Measurements from ENCODE around the gene ENGASE.

Gene ENGASE

DNA sequence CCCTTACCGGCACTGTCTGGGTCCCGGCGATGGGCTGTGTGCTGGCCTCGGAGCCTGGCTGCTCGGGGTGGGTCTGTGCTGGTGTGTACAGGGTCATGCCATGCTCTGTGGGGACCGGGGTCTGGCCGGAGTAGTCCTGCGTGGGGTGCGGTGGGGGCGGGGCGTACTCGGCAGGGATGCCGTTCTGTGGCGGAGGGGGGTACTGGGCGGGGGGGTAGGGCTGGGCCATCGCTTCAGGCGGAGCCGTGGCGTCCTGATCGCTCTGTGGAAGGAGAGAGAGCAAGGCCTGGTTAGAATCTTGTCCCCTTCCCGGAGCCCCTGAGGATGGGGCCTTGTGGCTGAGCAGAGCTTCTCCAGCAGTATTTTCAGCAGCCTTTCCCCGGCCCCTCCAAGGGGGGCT lies 40.9 kb downstream of the ENGASE start:
- Histone ChIP-seq H3K36me3 (ENCODE audit: low read length) (no peaks in the 10 kb centered on the region), H3K9me2 (replicated peaks; ENCODE audit: insufficient read depth, low read length) (no peaks in the 10 kb centered on the region), H3K79me2 (ENCODE audit: insufficient read depth, low read length) (no peaks in the 10 kb centered on the region), H3K4me2 (ENCODE audit: low read depth, low read length, poor library complexity, severe bottlenecking) (no peak overlapping the region), H3K9me3 (ENCODE audit: insufficient read depth, low read length) (no peaks in the 10 kb centered on the region), H3K4me3 (ENCODE audit: insufficient read depth, low read length, poor library complexity, severe bottlenecking) (no peak overlapping the region), H3F3A (ENCODE audit: insufficient read depth) (no peaks in the 10 kb centered on the region), H4K20me1 (ENCODE audit: low read depth, low read length) (no peaks in the 10 kb centered on the region; the same call in 1 of the 2 replicates), H3K9ac (ENCODE audit: low read length) (no peak overlapping the region), H3K27me3 (ENCODE audit: low read length) (no peaks in the 10 kb centered on the region), H3K27ac (ENCODE audit: low read depth, low read length) (no peak overlapping the region), H2AFZ (ENCODE audit: low read depth, low read length, severe bottlenecking) (no peak overlapping the region)
- TF ChIP-seq EZH2phosphoT487 (conservative IDR thresholded peaks at IDR 0.05; ENCODE audit: low read length): no peak
- TF ChIP-seq CTCF (IDR thresholded peaks at IDR 0.05; ENCODE audit: insufficient read depth, low read length, poor library complexity, severe bottlenecking): no peak

DNA sequence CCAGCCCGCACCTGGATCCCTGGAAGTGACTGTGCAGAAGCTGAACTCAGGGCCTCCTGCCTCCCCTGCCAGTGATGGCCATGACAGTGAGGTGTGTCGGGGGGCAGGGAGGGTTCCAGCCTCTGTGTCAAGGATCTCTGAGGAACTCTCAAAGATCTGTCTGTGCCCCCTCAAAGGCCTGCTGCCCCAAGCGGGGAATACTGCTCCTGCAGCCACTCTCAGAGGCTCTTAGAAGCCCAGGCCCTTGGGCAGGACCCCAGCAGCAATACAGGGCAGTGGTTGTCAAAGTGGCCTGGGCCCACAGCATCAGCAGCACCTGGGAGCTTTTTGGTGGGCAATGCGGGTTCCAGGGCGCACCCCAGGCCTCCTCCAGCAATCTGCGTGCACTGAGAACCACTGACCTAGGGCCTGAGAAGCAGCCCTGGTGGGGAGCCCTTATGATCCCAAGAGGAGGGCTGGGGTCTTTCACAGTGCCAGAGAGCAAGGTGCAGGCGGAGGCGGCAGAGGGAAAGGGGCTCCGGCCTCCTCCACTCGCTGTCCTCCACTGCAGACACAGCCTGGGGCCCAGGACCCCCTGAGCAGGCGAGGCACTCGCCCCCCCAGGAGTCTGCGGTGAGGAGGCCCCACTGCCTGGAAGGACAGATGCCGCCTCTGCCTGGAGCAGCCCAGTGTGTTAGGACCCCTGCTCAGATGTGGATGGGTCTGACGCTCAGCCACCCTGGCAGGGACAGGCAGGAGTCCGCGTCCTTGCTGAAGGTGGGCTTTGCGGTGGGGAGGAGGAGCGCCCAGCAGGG lies 42.1 kb downstream of the ENGASE start:
- Histone ChIP-seq H3K4me3 (ENCODE audit: insufficient read depth, low read length, poor library complexity, severe bottlenecking) (no peak overlapping the region), H3K27ac (ENCODE audit: low read depth, low read length) (no peak overlapping the region), H3K9ac (ENCODE audit: low read length) (no peak overlapping the region), H3K9me3 (ENCODE audit: insufficient read depth, low read length) (no peaks in the 10 kb centered on the region), H3K36me3 (ENCODE audit: low read length) (no peaks in the 10 kb centered on the region), H4K20me1 (ENCODE audit: low read depth, low read length) (no peaks in the 10 kb centered on the region; the same call in 1 of the 2 replicates), H3K9me2 (replicated peaks; ENCODE audit: insufficient read depth, low read length) (no peaks in the 10 kb centered on the region), H3F3A (ENCODE audit: insufficient read depth) (no peaks in the 10 kb centered on the region), H2AFZ (ENCODE audit: low read depth, low read length, severe bottlenecking) (no peak overlapping the region), H3K27me3 (ENCODE audit: low read length) (no peaks in the 10 kb centered on the region), H3K79me2 (ENCODE audit: insufficient read depth, low read length) (no peaks in the 10 kb centered on the region), H3K4me2 (ENCODE audit: low read depth, low read length, poor library complexity, severe bottlenecking) (no peak overlapping the region)
- no peak for TF ChIP-seq EZH2phosphoT487 (conservative IDR thresholded peaks at IDR 0.05; ENCODE audit: low read length)
- no peak for TF ChIP-seq CTCF (IDR thresholded peaks at IDR 0.05; ENCODE audit: insufficient read depth, low read length, poor library complexity, severe bottlenecking)

- Histone ChIP-seq H3F3A (ENCODE audit: insufficient read depth) (no peaks in the 10 kb centered on the region), H3K36me3 (ENCODE audit: low read length) (no peaks in the 10 kb centered on the region), H3K9ac (ENCODE audit: low read length) (no peak overlapping the region), H3K27me3 (ENCODE audit: low read length) (no peaks in the 10 kb centered on the region), H3K79me2 (ENCODE audit: insufficient read depth, low read length) (no peaks in the 10 kb centered on the region), H3K27ac (ENCODE audit: low read depth, low read length) (no peak overlapping the region), H3K4me3 (ENCODE audit: insufficient read depth, low read length, poor library complexity, severe bottlenecking) (no peak overlapping the region), H4K20me1 (ENCODE audit: low read depth, low read length) (no peaks in the 10 kb centered on the region; the same call in 1 of the 2 replicates), H3K9me3 (ENCODE audit: insufficient read depth, low read length) (no peaks in the 10 kb centered on the region), H3K4me2 (ENCODE audit: low read depth, low read length, poor library complexity, severe bottlenecking) (no peak overlapping the region), H2AFZ (ENCODE audit: low read depth, low read length, severe bottlenecking) (no peak overlapping the region), H3K9me2 (replicated peaks; ENCODE audit: insufficient read depth, low read length) (no peaks in the 10 kb centered on the region)
- TF ChIP-seq EZH2phosphoT487 (conservative IDR thresholded peaks at IDR 0.05; ENCODE audit: low read length) (no peak), CTCF (IDR thresholded peaks at IDR 0.05; ENCODE audit: insufficient read depth, low read length, poor library complexity, severe bottlenecking) (no peak)
Observed at GRCh38 chr17:79117905-79118487, 43.4 kb downstream of the ENGASE start.

Measured in SU-DHL-6 (cell line).